ENCODE results near the gene BID.

BID gene

GRCh38 chr22:17783773-17784480 is 9.7 kb upstream of the BID start:
- no peak for DNase-seq (ENCODE audit: low spot score)

- no peak for DNase-seq (ENCODE audit: low spot score)
Measured at GRCh38 chr22:17783312-17783711, 9.0 kb upstream of the BID start.

- no peak for DNase-seq (ENCODE audit: low spot score)
Measured at GRCh38 chr22:17782621-17783020, 8.4 kb upstream of the BID start.

- no peak for DNase-seq (ENCODE audit: low spot score)
Measured at GRCh38 chr22:17782158-17782557, 7.9 kb upstream of the BID start.

- no peak for DNase-seq (ENCODE audit: low spot score)
Measured at GRCh38 chr22:17781319-17782031, 7.2 kb upstream of the BID start.

- DNase-seq (ENCODE audit: low spot score) = no peak
Measured at GRCh38 chr22:17780741-17781318, 6.6 kb upstream of the BID start.

GRCh38 chr22:17780116-17780740 is 6.0 kb upstream of the BID start:
- no peak for DNase-seq (ENCODE audit: low spot score)

GRCh38 chr22:17779286-17780115 is 5.2 kb upstream of the BID start:
- no peak for DNase-seq (ENCODE audit: low spot score)

GRCh38 chr22:17778412-17778976 is 4.2 kb upstream of the BID start:
- DNase-seq (ENCODE audit: low spot score) = no peak

GRCh38 chr22:17777717-17778044 is 3.4 kb upstream of the BID start:
- no peak for DNase-seq (ENCODE audit: low spot score)

GRCh38 chr22:17777005-17777716 is 2.9 kb upstream of the BID start:
- no peak for DNase-seq (ENCODE audit: low spot score)

- DNase-seq (ENCODE audit: low spot score) = no peak
Measured at GRCh38 chr22:17775781-17776465, 1.7 kb upstream of the BID start.

GRCh38 chr22:17774926-17775685 is 837 bp upstream of the BID start:
- DNase-seq (ENCODE audit: low spot score) = no peak

- DNase-seq (ENCODE audit: low spot score) = no peak
Measured at GRCh38 chr22:17773606-17774205, 563 bp downstream of the BID start.

GRCh38 chr22:17772958-17773605 is 1.2 kb downstream of the BID start:
- DNase-seq (ENCODE audit: low spot score) = no peak

- no peak for DNase-seq (ENCODE audit: low spot score)
Measured at GRCh38 chr22:17772249-17772957, 1.9 kb downstream of the BID start.

GRCh38 chr22:17770180-17771077 is 3.8 kb downstream of the BID start:
- DNase-seq (ENCODE audit: low spot score) = peak; percentile 55

Data from globus pallidus (tissue), 1 donor.